ENCODE results near the gene GLS2. TPM values are rescaled to one million over a fixed set of nuclear protein-coding genes. Genes with fewer than 3 reads are reported as not detected.
"Not testable (repeated sequence)": the region's sequence is repeated elsewhere in the genome, so short reads cannot be mapped to it uniquely, and the experiment has no call there.

The GLS2 gene
- polyA plus RNA-seq, 3 donors from 2014 or later: 0.57 to 2.0 (median 1.2) TPM

GRCh38 chr12:56510786-56511185 is 22.8 kb upstream of the GLS2 start:
- no peak overlapping the region for H3K27ac Mint-ChIP-seq
- H3K36me3 Mint-ChIP-seq: no peaks in the 10 kb centered on the region
- no peaks in the 10 kb centered on the region for H3K9me3 Mint-ChIP-seq
- peaks cover 0 to 4% (median 3%) of the 10 kb centered on the region in 3 donors for H3K27me3 Mint-ChIP-seq (ENCODE audit: low read depth in 3 of 3)
- no peak for DNase-seq
- peaks cover 4% of the 10 kb centered on the region in 2 donors for H3K4me1 Mint-ChIP-seq
- no peak overlapping the region for H3K4me3 Mint-ChIP-seq

- H3K4me3 Mint-ChIP-seq; H3K36me3 Mint-ChIP-seq; H3K4me1 Mint-ChIP-seq; H3K27me3 Mint-ChIP-seq (ENCODE audit: low read depth in 3 of 3); H3K9me3 Mint-ChIP-seq; H3K27ac Mint-ChIP-seq; DNase-seq: not testable (repeated sequence)
Measured at GRCh38 chr12:56499879-56500278, 11.9 kb upstream of the GLS2 start.

GRCh38 chr12:56499452-56499851 is 11.5 kb upstream of the GLS2 start:
- H3K27me3 Mint-ChIP-seq (ENCODE audit: low read depth in 3 of 3); H3K27ac Mint-ChIP-seq; H3K4me1 Mint-ChIP-seq: not testable (repeated sequence)

GRCh38 chr12:56498126-56498902 is 10.4 kb upstream of the GLS2 start:
- not testable (repeated sequence) for H3K27me3 Mint-ChIP-seq (ENCODE audit: low read depth in 3 of 3); H3K4me3 Mint-ChIP-seq; H3K4me1 Mint-ChIP-seq; H3K27ac Mint-ChIP-seq; H3K9me3 Mint-ChIP-seq; DNase-seq; H3K36me3 Mint-ChIP-seq

More at GRCh38 chr12:56499452-56499851, 11.5 kb upstream of the GLS2 start:
- H3K36me3 Mint-ChIP-seq, H3K9me3 Mint-ChIP-seq, DNase-seq, H3K4me3 Mint-ChIP-seq: not testable (repeated sequence)

GRCh38 chr12:56496704-56497103 is 8.7 kb upstream of the GLS2 start:
- H3K27me3 Mint-ChIP-seq (ENCODE audit: low read depth in 3 of 3); H3K27ac Mint-ChIP-seq; H3K36me3 Mint-ChIP-seq; H3K9me3 Mint-ChIP-seq; H3K4me1 Mint-ChIP-seq: not testable (repeated sequence)
- DNase-seq: peak in 2 of 3 donors; percentile 45 to 49
- peak overlapping the region in 3 of 5 donors; percentile 38 to 60 (median 59) for H3K4me3 Mint-ChIP-seq

- not testable (repeated sequence) for H3K4me1 Mint-ChIP-seq, H3K36me3 Mint-ChIP-seq, DNase-seq, H3K9me3 Mint-ChIP-seq, H3K27ac Mint-ChIP-seq, H3K4me3 Mint-ChIP-seq
- peaks cover 3 to 16% (median 6%) of the 10 kb centered on the region in 3 donors for H3K27me3 Mint-ChIP-seq (ENCODE audit: low read depth in 3 of 3)
Measured at GRCh38 chr12:56494481-56494880, 6.5 kb upstream of the GLS2 start.

GRCh38 chr12:56494106-56494415 is 6.1 kb upstream of the GLS2 start:
- H3K4me3 Mint-ChIP-seq, H3K9me3 Mint-ChIP-seq, H3K4me1 Mint-ChIP-seq, DNase-seq, H3K27ac Mint-ChIP-seq, H3K36me3 Mint-ChIP-seq: not testable (repeated sequence)
- H3K27me3 Mint-ChIP-seq (ENCODE audit: low read depth in 3 of 3): peaks cover 3 to 18% (median 6%) of the 10 kb centered on the region in 3 donors

GRCh38 chr12:56493409-56494105 is 5.6 kb upstream of the GLS2 start:
- not testable (repeated sequence) for H3K36me3 Mint-ChIP-seq, H3K27ac Mint-ChIP-seq, H3K4me1 Mint-ChIP-seq, DNase-seq, H3K9me3 Mint-ChIP-seq, H3K4me3 Mint-ChIP-seq
- H3K27me3 Mint-ChIP-seq (ENCODE audit: low read depth in 3 of 3): peaks cover 3 to 19% (median 7%) of the 10 kb centered on the region in 3 donors

GRCh38 chr12:56490360-56490759 is 2.4 kb upstream of the GLS2 start:
- Mint-ChIP-seq H3K27me3 (ENCODE audit: low read depth in 3 of 3) (peaks cover 4 to 20% (median 11%) of the 10 kb centered on the region in 3 donors), H3K36me3 (no peaks in the 10 kb centered on the region), H3K4me3 (no peak overlapping the region), H3K4me1 (peaks cover 14 to 18% of the 10 kb centered on the region in 2 donors), H3K27ac (no peak overlapping the region), H3K9me3 (peaks cover 0 to 4% (median 0%) of the 10 kb centered on the region in 6 donors)
- DNase-seq: no peak

GRCh38 chr12:56487448-56488040 is 417 bp downstream of the GLS2 start:
- Mint-ChIP-seq H3K9me3 (peaks cover 0 to 4% (median 0%) of the 10 kb centered on the region in 6 donors), H3K36me3 (no peaks in the 10 kb centered on the region), H3K4me1 (peaks cover 14 to 18% of the 10 kb centered on the region in 2 donors), H3K4me3 (peak overlapping the region; percentile 84 to 94 (median 88)), H3K27me3 (ENCODE audit: low read depth in 3 of 3) (peaks cover 4 to 20% (median 11%) of the 10 kb centered on the region in 3 donors), H3K27ac (peak overlapping the region in 1 of 6 donors; percentile 67)
- no peak for DNase-seq

- Mint-ChIP-seq H3K27ac (peak overlapping the region in 1 of 6 donors; percentile 50), H3K36me3 (peaks cover 0 to 3% (median 0%) of the 10 kb centered on the region in 3 donors), H3K4me3 (peak overlapping the region in 4 of 5 donors; percentile 33 to 88 (median 76)), H3K4me1 (peaks cover 14 to 18% of the 10 kb centered on the region in 2 donors), H3K9me3 (peaks cover 0 to 4% (median 0%) of the 10 kb centered on the region in 6 donors), H3K27me3 (ENCODE audit: low read depth in 3 of 3) (peaks cover 2 to 17% (median 11%) of the 10 kb centered on the region in 3 donors)
- no peak for DNase-seq
Measured at GRCh38 chr12:56486694-56487093, 1.3 kb downstream of the GLS2 start.

GRCh38 chr12:56484566-56484965 is 3.4 kb downstream of the GLS2 start:
- Mint-ChIP-seq H3K4me3 (no peak overlapping the region), H3K27me3 (ENCODE audit: low read depth in 3 of 3) (peaks cover 2 to 9% (median 5%) of the 10 kb centered on the region in 3 donors), H3K4me1 (peaks cover 14 to 18% of the 10 kb centered on the region in 2 donors), H3K27ac (no peak overlapping the region), H3K36me3 (peaks cover 0 to 3% (median 0%) of the 10 kb centered on the region in 3 donors), H3K9me3 (peaks cover 0 to 4% (median 0%) of the 10 kb centered on the region in 6 donors)
- DNase-seq: no peak

- Mint-ChIP-seq H3K27ac (no peak overlapping the region), H3K27me3 (ENCODE audit: low read depth in 3 of 3) (peaks cover 0 to 2% (median 0%) of the 10 kb centered on the region in 3 donors), H3K4me3 (no peak overlapping the region), H3K9me3 (no peaks in the 10 kb centered on the region), H3K4me1 (no peaks in the 10 kb centered on the region), H3K36me3 (peaks cover 0 to 3% (median 0%) of the 10 kb centered on the region in 3 donors)
- no peak for DNase-seq
Measured at GRCh38 chr12:56479625-56480024, 8.3 kb downstream of the GLS2 start.
